IMR-90 (cell line): ENCODE measurements around the gene ZBTB39. TPM values are rescaled to one million over a fixed set of nuclear protein-coding genes. Genes with fewer than 3 reads are reported as not detected.

Source experiments
- ATAC-seq: fragments of 200-7000 bp; cut with Tn5 transposase; 2 replicates; pipeline ENCODE4 v1.9.1; 2020; ENCODE audit warnings: low read depth, mild to moderate bottlenecking, moderate library complexity
- BruUV-seq: library from RNA; stranded (reverse); fragments of 400-500 nt; replicated peaks from 2 replicates; lab custom pipeline; 2021; lab: Mats Ljungman, UMichigan
- CTCF ChIA-PET: fragments of 300-600 bp; formaldehyde crosslinking; extraction: SDS; loops from one replicate; lab custom pipeline; 2021; ENCODE audit warnings: antibody characterized with exemption; lab: Yijun Ruan, JAX
- POLR2A ChIA-PET: fragments of 300-600 bp; sonication (Branson Sonifier 250); formaldehyde crosslinking; loops from one replicate; lab custom pipeline; 2022; ENCODE audit warnings: antibody characterized with exemption; ENCODE audit not compliant: unreplicated experiment; lab: Charles Lee
- DNase-seq: peaks from one replicate; pipeline ENCODE4 v3.0.0; 2013
- H2AFZ ChIP-seq: replicated peaks from 2 replicates; pipeline ENCODE3; 2013; ENCODE audit warnings: low read length, mild to moderate bottlenecking; ENCODE audit not compliant: poor library complexity
- H2AK5ac ChIP-seq: 2 replicates; pipeline ENCODE4 v1.6.1; 2013; ENCODE audit warnings: low read depth, low read length, inconsistent platforms
- H2AK9ac ChIP-seq: replicated peaks from 2 replicates; pipeline ENCODE3; 2013; ENCODE audit warnings: mild to moderate bottlenecking, low read depth, low read length, moderate library complexity; ENCODE audit not compliant: poor library complexity
- H2BK120ac ChIP-seq: 2 replicates; pipeline ENCODE4 v1.6.1; 2013; ENCODE audit warnings: low read depth, low read length, inconsistent platforms
- H2BK15ac ChIP-seq: 3 replicates; pipeline ENCODE4 v1.6.1; 2013; ENCODE audit warnings: low read depth, low read length, inconsistent platforms
- H2BK20ac ChIP-seq: 2 replicates; pipeline ENCODE4 v1.6.1; 2013; ENCODE audit warnings: low read depth, mild to moderate bottlenecking, inconsistent platforms, low read length, moderate library complexity
- H2BK5ac ChIP-seq: 2 replicates; pipeline ENCODE4 v1.6.1; 2013; ENCODE audit warnings: mild to moderate bottlenecking, low read depth, low read length, inconsistent platforms; ENCODE audit not compliant: poor library complexity, severe bottlenecking
- H3K14ac ChIP-seq: replicated peaks from 2 replicates; pipeline ENCODE4 v1.6.1; 2013; ENCODE audit warnings: low read depth, low read length, inconsistent platforms
- H3K18ac ChIP-seq: 2 replicates; pipeline ENCODE4 v1.6.1; 2013; ENCODE audit warnings: low read depth, low read length, control low read depth
- H3K23ac ChIP-seq: 2 replicates; pipeline ENCODE4 v1.6.1; 2013; ENCODE audit warnings: low read depth, low read length, inconsistent platforms
- H3K27ac ChIP-seq: 2 replicates; pipeline ENCODE4 v1.5.1; 2013; ENCODE audit warnings: mild to moderate bottlenecking, control low read depth, low read length; ENCODE audit not compliant: insufficient read depth
- H3K27me3 ChIP-seq: 2 replicates; pipeline ENCODE4 v1.6.1; 2013; ENCODE audit warnings: low read length; ENCODE audit not compliant: control insufficient read depth, insufficient read depth
- H3K36me3 ChIP-seq: 2 replicates; pipeline ENCODE4 v1.6.1; 2013; ENCODE audit warnings: low read length, mixed read lengths; ENCODE audit not compliant: control insufficient read depth, insufficient read depth
- H3K4ac ChIP-seq: 2 replicates; pipeline ENCODE4 v1.6.1; 2013; ENCODE audit warnings: low read depth, low read length, inconsistent platforms
- H3K4me1 ChIP-seq: 2 replicates; pipeline ENCODE4 v1.6.1; 2013; ENCODE audit warnings: low read length, mixed read lengths; ENCODE audit not compliant: control insufficient read depth, insufficient read depth
- H3K4me2 ChIP-seq: 2 replicates; pipeline ENCODE4 v1.6.1; 2013; ENCODE audit warnings: low read depth, mild to moderate bottlenecking, control low read depth, low read length, moderate library complexity
- H3K4me3 ChIP-seq: 2 replicates; pipeline ENCODE4 v1.5.1; 2013; ENCODE audit warnings: low read depth, mild to moderate bottlenecking, control low read depth, low read length, moderate library complexity; ENCODE audit not compliant: insufficient read depth
- H3K56ac ChIP-seq: 2 replicates; pipeline ENCODE4 v1.6.1; 2013; ENCODE audit warnings: low read length, inconsistent platforms; ENCODE audit not compliant: insufficient read depth; ENCODE audit errors: extremely low read depth
- H3K79me1 ChIP-seq, 2 experiments: 2 replicates each; pipeline ENCODE4 v1.6.1; 2013; ENCODE audit warnings: low read length in 2 of 2, inconsistent platforms in 1 of 2, low read depth in 1 of 2
- H3K9ac ChIP-seq: 2 replicates; pipeline ENCODE4 v1.6.1; 2013; ENCODE audit warnings: low read depth, low read length, control low read depth
- H3K9me1 ChIP-seq: 2 replicates; pipeline ENCODE4 v1.6.1; 2013; ENCODE audit warnings: low read length, inconsistent platforms; ENCODE audit not compliant: insufficient read depth
- H3K9me3 ChIP-seq: 2 replicates; pipeline ENCODE4 v1.6.1; 2013; ENCODE audit warnings: low read length; ENCODE audit not compliant: control insufficient read depth, insufficient read depth
- H4K20me1 ChIP-seq: 2 replicates; pipeline ENCODE4 v1.6.1; 2013; ENCODE audit warnings: low read length, inconsistent platforms; ENCODE audit not compliant: insufficient read depth
- H4K5ac ChIP-seq: 2 replicates; pipeline ENCODE4 v1.6.1; 2013; ENCODE audit warnings: mild to moderate bottlenecking, low read depth, low read length, control low read depth
- H4K8ac ChIP-seq, 2 experiments: 2 replicates each; pipeline ENCODE4 v1.6.1; 2013; ENCODE audit warnings: low read depth in 2 of 2, low read length in 2 of 2, control low read depth in 1 of 2, inconsistent platforms in 1 of 2
- H4K91ac ChIP-seq: 2 replicates; pipeline ENCODE4 v1.6.1; 2013; ENCODE audit warnings: low read depth, low read length, inconsistent platforms; ENCODE audit not compliant: insufficient read depth
- BHLHE40 ChIP-seq: fragments of 150-350 bp; IDR thresholded peaks from 2 replicates; pipeline ENCODE4 v1.6.1; 2016; ENCODE audit warnings: mild to moderate bottlenecking, low read depth, low read length
- CEBPB ChIP-seq: IDR thresholded peaks from 2 replicates; pipeline ENCODE4 v1.6.1; 2012; ENCODE audit warnings: low read depth, low read length, improper control_type of control experiment
- FOS ChIP-seq: fragments of 150-350 bp; IDR thresholded peaks from 2 replicates; pipeline ENCODE4 v1.6.1; 2016; ENCODE audit warnings: low read depth, low read length
- MAFK ChIP-seq: IDR thresholded peaks from 2 replicates; pipeline ENCODE4 v1.6.1; 2012; ENCODE audit warnings: low read depth, low read length, improper control_type of control experiment
- MAZ ChIP-seq: IDR thresholded peaks from 2 replicates; pipeline ENCODE4 v1.6.1; 2012; ENCODE audit warnings: low read depth, mild to moderate bottlenecking, low read length, improper control_type of control experiment, moderate library complexity, borderline replicate concordance
- NFE2L2 ChIP-seq: fragments of 150-350 bp; IDR thresholded peaks from 2 replicates; pipeline ENCODE4 v1.6.1; 2016; ENCODE audit warnings: low read depth, mild to moderate bottlenecking, low read length
- POLR2A ChIP-seq: IDR thresholded peaks from 2 replicates; pipeline ENCODE4 v1.6.1; 2012; ENCODE audit warnings: mild to moderate bottlenecking, low read depth, low read length
- RAD21 ChIP-seq: IDR thresholded peaks from 2 replicates; pipeline ENCODE4 v1.6.1; 2012; ENCODE audit warnings: low read length, improper control_type of control experiment
- RCOR1 ChIP-seq: IDR thresholded peaks from 2 replicates; pipeline ENCODE4 v1.6.1; 2012; ENCODE audit warnings: mild to moderate bottlenecking, low read length, improper control_type of control experiment; ENCODE audit not compliant: insufficient replicate concordance
- RFX5 ChIP-seq: IDR thresholded peaks from 2 replicates; pipeline ENCODE4 v1.8.0; 2012; ENCODE audit warnings: low read depth, mild to moderate bottlenecking, low read length, moderate library complexity
- SMC3 ChIP-seq: fragments of 150-350 bp; IDR thresholded peaks from 2 replicates; pipeline ENCODE4 v1.6.1; 2016; ENCODE audit warnings: low read depth, mild to moderate bottlenecking, antibody characterized with exemption, low read length, moderate library complexity
- WGBS, 2 experiments: methylation state at CpG; one replicate each; pipeline versions ENCODE4 v1.1.5 to v1.1.7; 2013; ENCODE audit warnings: missing lambda C conversion rate in 2 of 2; ENCODE audit not compliant: insufficient read length in 1 of 2; ENCODE audit errors: extremely low coverage in 2 of 2; 5-methylcytosine and 5-hydroxymethylcytosine counted together
- dilution Hi-C: fragments of 300-500 bp; cut with HindIII; formaldehyde crosslinking; loops from one replicate; pipeline ENCODE4 v1.14.3; 2018; ENCODE audit warnings: low sequenced_read_pairs; ENCODE audit not compliant: unreplicated experiment
- in situ Hi-C: fragments of 300-500 bp; cut with MboI; formaldehyde crosslinking; loops from 3 replicates; pipeline ENCODE4 v1.14.3; 2019; ENCODE audit warnings: low sequenced_read_pairs, inconsistent platforms, mixed read lengths
- intact Hi-C: fragments of 100-400 bp; cut with micrococcal nuclease; formaldehyde crosslinking; loops from 2 replicates; pipeline ENCODE4 v1.10.0; 2022
- polyA plus RNA-seq, 3 experiments: library from polyadenylated mRNA; depleted of rRNA; stranded (reverse); fragments of >200 nt; gene quantifications; 2 replicates each; pipeline ENCODE4 v1.2.3, GENCODE V29; 2012; ENCODE audit warnings: low replicate concordance in 1 of 3
- total RNA-seq: library from RNA; depleted of rRNA; stranded (reverse); fragments of >200 nt; gene quantifications from 2 replicates; pipeline ENCODE4 v1.2.3, GENCODE V29; 2012
- TF ChIP-seq, protein P1 (sequence below): conservative IDR thresholded peaks from 2 replicates; pipeline ENCODE4 v1.5.1; 2012; ENCODE audit warnings: mild to moderate bottlenecking, low read depth, low read length, improper control_type of control experiment
- TF ChIP-seq, protein P2 (sequence below): fragments of 150-350 bp; IDR thresholded peaks from 2 replicates; pipeline ENCODE4 v1.6.1; 2017; ENCODE audit warnings: mild to moderate bottlenecking, antibody characterized with exemption, low read length, low read depth
- TF ChIP-seq, protein P3 (sequence below): fragments of 150-350 bp; IDR thresholded peaks from 2 replicates; pipeline ENCODE4 v1.6.1; 2016; ENCODE audit warnings: low read depth, mild to moderate bottlenecking, low read length, moderate library complexity, borderline replicate concordance

The ZBTB39 gene
- total and polyA plus RNA-seq, 2 of the 4 experiments (the other 2 are of a cell fraction), result 4.0 to 5.2 TPM

DNA sequence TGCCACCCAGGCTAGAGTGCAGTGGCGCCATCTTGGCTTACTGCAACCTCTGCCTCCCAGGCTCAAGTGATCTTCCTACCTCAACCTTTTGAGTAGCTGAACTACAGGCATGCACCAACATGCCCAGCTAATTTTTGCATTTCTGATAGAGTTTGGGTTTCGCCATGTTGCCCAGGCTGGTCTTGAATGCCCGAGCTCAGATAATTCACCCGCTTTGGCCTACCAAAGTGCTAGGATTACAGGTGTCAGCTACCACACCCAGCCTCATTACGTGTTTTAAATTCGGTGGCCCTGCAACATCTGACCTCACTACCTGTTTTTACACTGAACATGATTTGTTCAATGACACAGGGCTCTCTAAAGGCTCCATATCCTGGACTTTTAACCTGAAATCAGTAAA lies 26.1 kb downstream of the ZBTB39 start:
- Histone ChIP-seq H2AFZ (no peak overlapping the region), H3K4me1 (no peaks in the 10 kb centered on the region), H2BK20ac (no peak overlapping the region), H3K56ac (no peak overlapping the region), H3K79me1 (no peaks in the 10 kb centered on the region), H3K9me1 (no peaks in the 10 kb centered on the region), H3K36me3 (no peaks in the 10 kb centered on the region), H3K27me3 (peaks cover 6% of the 10 kb centered on the region; the same call in 1 of the 2 replicates), H3K23ac (no peak overlapping the region), H2AK5ac (no peak overlapping the region), H3K4me3 (no peak overlapping the region), H4K5ac (no peak overlapping the region), H3K14ac (no peak overlapping the region), H4K20me1 (no peaks in the 10 kb centered on the region), H4K91ac (no peak overlapping the region), H2BK120ac (no peak overlapping the region), H2BK5ac (no peak overlapping the region), H3K18ac (no peak overlapping the region), H3K9me3 (no peaks in the 10 kb centered on the region), H2AK9ac (no peak overlapping the region), H2BK15ac (no peak overlapping the region), H3K27ac (no peak overlapping the region), H3K4me2 (no peak overlapping the region), H3K4ac (no peak overlapping the region), H4K8ac (no peak overlapping the region), H3K9ac (no peak overlapping the region)
- dilution Hi-C loops (no loop called here), intact Hi-C loops (no loop called here), in situ Hi-C loops (loop anchor here (25.0 kb wide), 1 partner anchor 468 kb away; the partner anchor contains the start of gene RBMS2)
- 53% methylated on average over 5 of the region's 6 CpGs; no CpG with 5 or more reads in 1 of the 2 experiments for WGBS, 2 experiments
- ChIA-PET CTCF (no interaction called here), POLR2A (no interaction called here)
- BruUV-seq, result no TSS peak
- no peak for DNase-seq
- no peak for ATAC-seq
- TF ChIP-seq CEBPB (no peak), NFE2L2 (no peak), MAFK (no peak), POLR2A (no peak), MAZ (no peak), RCOR1 (no peak), RAD21 (no peak), RFX5 (no peak), FOS (no peak), SMC3 (no peak), BHLHE40 (no peak)
- TF ChIP-seq, protein P1, sequence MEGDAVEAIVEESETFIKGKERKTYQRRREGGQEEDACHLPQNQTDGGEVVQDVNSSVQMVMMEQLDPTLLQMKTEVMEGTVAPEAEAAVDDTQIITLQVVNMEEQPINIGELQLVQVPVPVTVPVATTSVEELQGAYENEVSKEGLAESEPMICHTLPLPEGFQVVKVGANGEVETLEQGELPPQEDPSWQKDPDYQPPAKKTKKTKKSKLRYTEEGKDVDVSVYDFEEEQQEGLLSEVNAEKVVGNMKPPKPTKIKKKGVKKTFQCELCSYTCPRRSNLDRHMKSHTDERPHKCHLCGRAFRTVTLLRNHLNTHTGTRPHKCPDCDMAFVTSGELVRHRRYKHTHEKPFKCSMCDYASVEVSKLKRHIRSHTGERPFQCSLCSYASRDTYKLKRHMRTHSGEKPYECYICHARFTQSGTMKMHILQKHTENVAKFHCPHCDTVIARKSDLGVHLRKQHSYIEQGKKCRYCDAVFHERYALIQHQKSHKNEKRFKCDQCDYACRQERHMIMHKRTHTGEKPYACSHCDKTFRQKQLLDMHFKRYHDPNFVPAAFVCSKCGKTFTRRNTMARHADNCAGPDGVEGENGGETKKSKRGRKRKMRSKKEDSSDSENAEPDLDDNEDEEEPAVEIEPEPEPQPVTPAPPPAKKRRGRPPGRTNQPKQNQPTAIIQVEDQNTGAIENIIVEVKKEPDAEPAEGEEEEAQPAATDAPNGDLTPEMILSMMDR, result no peak
- TF ChIP-seq, protein P2, sequence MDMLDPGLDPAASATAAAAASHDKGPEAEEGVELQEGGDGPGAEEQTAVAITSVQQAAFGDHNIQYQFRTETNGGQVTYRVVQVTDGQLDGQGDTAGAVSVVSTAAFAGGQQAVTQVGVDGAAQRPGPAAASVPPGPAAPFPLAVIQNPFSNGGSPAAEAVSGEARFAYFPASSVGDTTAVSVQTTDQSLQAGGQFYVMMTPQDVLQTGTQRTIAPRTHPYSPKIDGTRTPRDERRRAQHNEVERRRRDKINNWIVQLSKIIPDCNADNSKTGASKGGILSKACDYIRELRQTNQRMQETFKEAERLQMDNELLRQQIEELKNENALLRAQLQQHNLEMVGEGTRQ, result no peak
- TF ChIP-seq, protein P3, sequence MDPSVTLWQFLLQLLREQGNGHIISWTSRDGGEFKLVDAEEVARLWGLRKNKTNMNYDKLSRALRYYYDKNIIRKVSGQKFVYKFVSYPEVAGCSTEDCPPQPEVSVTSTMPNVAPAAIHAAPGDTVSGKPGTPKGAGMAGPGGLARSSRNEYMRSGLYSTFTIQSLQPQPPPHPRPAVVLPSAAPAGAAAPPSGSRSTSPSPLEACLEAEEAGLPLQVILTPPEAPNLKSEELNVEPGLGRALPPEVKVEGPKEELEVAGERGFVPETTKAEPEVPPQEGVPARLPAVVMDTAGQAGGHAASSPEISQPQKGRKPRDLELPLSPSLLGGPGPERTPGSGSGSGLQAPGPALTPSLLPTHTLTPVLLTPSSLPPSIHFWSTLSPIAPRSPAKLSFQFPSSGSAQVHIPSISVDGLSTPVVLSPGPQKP, result no peak
